ENCODE measurements around the gene MYCBPAP.

GRCh38 chr17:50566886-50567285 is 58.6 kb downstream of the MYCBPAP start:
- TF ChIP-seq CTCF (IDR thresholded peaks at IDR 0.05; ENCODE audit: extremely low read depth in 1 of 2, insufficient read depth in 1 of 2, low read depth in 1 of 2, low read length in 2 of 2) (no peak), JUN (IDR thresholded peaks at IDR 0.05; ENCODE audit: borderline replicate concordance, insufficient read depth, insufficient read length, low read depth) (no peak)

Data from endothelial cell of umbilical vein (primary cell).